ENCODE results near the gene SLCO2B1.
"Not testable (repeated sequence)": the region's sequence is repeated elsewhere in the genome, so short reads cannot be mapped to it uniquely, and the experiment has no call there.

SLCO2B1 gene

GRCh38 chr11:75150879-75151278 is at the start of gene SLCO2B1:
SLCO2B1 (plus strand) TSS chr11:75151107; CDS start chr11:75151382, 275 bp downstream.
- no peak for DNase-seq (ENCODE audit: low read depth)

- no peak for DNase-seq (ENCODE audit: low read depth)
Measured at GRCh38 chr11:75101424-75102128, 49.3 kb upstream of the SLCO2B1 start.

GRCh38 chr11:75103380-75104026 is 47.4 kb upstream of the SLCO2B1 start:
- peak; percentile 65 for DNase-seq (ENCODE audit: low read depth)

- DNase-seq (ENCODE audit: low read depth): no peak
Measured at GRCh38 chr11:75105462-75105925, 45.4 kb upstream of the SLCO2B1 start.

GRCh38 chr11:75105967-75106681 is 44.8 kb upstream of the SLCO2B1 start:
- not testable (repeated sequence) for DNase-seq (ENCODE audit: low read depth)

- DNase-seq (ENCODE audit: low read depth): no peak
Measured at GRCh38 chr11:75107187-75107586, 43.7 kb upstream of the SLCO2B1 start.

- no peak for DNase-seq (ENCODE audit: low read depth)
Measured at GRCh38 chr11:75112200-75112599, 38.7 kb upstream of the SLCO2B1 start.

- DNase-seq (ENCODE audit: low read depth): no peak
Measured at GRCh38 chr11:75113030-75113429, 37.9 kb upstream of the SLCO2B1 start.

- DNase-seq (ENCODE audit: low read depth): no peak
Measured at GRCh38 chr11:75114465-75114864, 36.4 kb upstream of the SLCO2B1 start.

- no peak for DNase-seq (ENCODE audit: low read depth)
Measured at GRCh38 chr11:75118577-75118976, 32.3 kb upstream of the SLCO2B1 start.

- DNase-seq (ENCODE audit: low read depth): no peak
Measured at GRCh38 chr11:75126564-75126963, 24.3 kb upstream of the SLCO2B1 start.

GRCh38 chr11:75132080-75132479 is 18.8 kb upstream of the SLCO2B1 start:
- DNase-seq (ENCODE audit: low read depth): no peak

GRCh38 chr11:75133976-75134375 is 16.9 kb upstream of the SLCO2B1 start:
- DNase-seq (ENCODE audit: low read depth): no peak

- no peak for DNase-seq (ENCODE audit: low read depth)
Measured at GRCh38 chr11:75135021-75135650, 15.8 kb upstream of the SLCO2B1 start.

- no peak for DNase-seq (ENCODE audit: low read depth)
Measured at GRCh38 chr11:75135651-75136050, 15.3 kb upstream of the SLCO2B1 start.

GRCh38 chr11:75140269-75141138 is 10.4 kb upstream of the SLCO2B1 start:
- peak; percentile 9 for DNase-seq (ENCODE audit: low read depth)

- no peak for DNase-seq (ENCODE audit: low read depth)
Measured at GRCh38 chr11:75141166-75141565, 9.7 kb upstream of the SLCO2B1 start.

GRCh38 chr11:75142714-75143419 is 8.0 kb upstream of the SLCO2B1 start:
- DNase-seq (ENCODE audit: low read depth): peak; percentile 88

- no peak for DNase-seq (ENCODE audit: low read depth)
Measured at GRCh38 chr11:75143420-75143731, 7.5 kb upstream of the SLCO2B1 start.

GRCh38 chr11:75144716-75145014 is 6.2 kb upstream of the SLCO2B1 start:
- DNase-seq (ENCODE audit: low read depth): no peak

Measured in stromal cell of bone marrow (primary cell).